ENCODE results near the gene SERPIND1. TPM values are rescaled to one million over a fixed set of nuclear protein-coding genes. Genes with fewer than 3 reads are reported as not detected.
"Not testable (repeated sequence)": the region's sequence is repeated elsewhere in the genome, so short reads cannot be mapped to it uniquely, and the experiment has no call there.

SERPIND1 gene
- total RNA-seq, 4 donors from 2014 or later: 0.22 TPM; not detected in 3

DNA sequence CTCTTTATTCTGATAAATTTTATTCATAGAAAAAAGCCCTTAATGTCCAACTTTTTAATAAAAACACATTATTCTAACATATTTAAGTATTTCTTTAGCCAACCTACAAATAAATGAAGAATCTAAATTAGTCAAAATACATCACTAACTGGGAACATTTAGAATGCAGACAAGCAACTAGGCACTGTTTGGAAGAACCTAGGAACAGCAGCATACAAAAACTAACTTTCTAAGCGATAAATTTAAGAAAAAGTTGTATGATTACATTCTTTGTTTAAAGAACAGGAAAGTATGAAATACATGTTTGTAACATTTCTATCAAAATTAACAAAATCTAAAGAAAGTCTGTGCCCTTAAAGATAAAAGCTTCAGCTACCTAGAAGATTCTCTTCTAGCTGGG is 49.4 kb downstream of the SERPIND1 start:
- TF ChIP-seq, protein P1, sequence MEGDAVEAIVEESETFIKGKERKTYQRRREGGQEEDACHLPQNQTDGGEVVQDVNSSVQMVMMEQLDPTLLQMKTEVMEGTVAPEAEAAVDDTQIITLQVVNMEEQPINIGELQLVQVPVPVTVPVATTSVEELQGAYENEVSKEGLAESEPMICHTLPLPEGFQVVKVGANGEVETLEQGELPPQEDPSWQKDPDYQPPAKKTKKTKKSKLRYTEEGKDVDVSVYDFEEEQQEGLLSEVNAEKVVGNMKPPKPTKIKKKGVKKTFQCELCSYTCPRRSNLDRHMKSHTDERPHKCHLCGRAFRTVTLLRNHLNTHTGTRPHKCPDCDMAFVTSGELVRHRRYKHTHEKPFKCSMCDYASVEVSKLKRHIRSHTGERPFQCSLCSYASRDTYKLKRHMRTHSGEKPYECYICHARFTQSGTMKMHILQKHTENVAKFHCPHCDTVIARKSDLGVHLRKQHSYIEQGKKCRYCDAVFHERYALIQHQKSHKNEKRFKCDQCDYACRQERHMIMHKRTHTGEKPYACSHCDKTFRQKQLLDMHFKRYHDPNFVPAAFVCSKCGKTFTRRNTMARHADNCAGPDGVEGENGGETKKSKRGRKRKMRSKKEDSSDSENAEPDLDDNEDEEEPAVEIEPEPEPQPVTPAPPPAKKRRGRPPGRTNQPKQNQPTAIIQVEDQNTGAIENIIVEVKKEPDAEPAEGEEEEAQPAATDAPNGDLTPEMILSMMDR (IDR thresholded peaks at IDR 0.05 in 4 of 5, conservative IDR thresholded peaks at IDR 0.05 in 1 of 5): no peak
- TF ChIP-seq POLR2A (IDR thresholded peaks at IDR 0.05): no peak
- DNase-seq: no peak
- Histone ChIP-seq H3K27ac (no peak overlapping the region), H3K4me3 (no peak overlapping the region), H3K9me3 (no peaks in the 10 kb centered on the region), H3K27me3 (no peaks in the 10 kb centered on the region), H3K4me1 (no peaks in the 10 kb centered on the region), H3K36me3 (peaks cover 0 to 31% of the 10 kb centered on the region in 2 donors)
- intact Hi-C loops (cut with DNase I; ENCODE audit: low total_unique reads): no loop called here
- in situ Hi-C loops (cut with MboI; ENCODE audit: low sequenced_read_pairs in 4 of 4): no loop called here
- ATAC-seq: no peak

GRCh38 chr22:20825216-20825615 is 51.3 kb downstream of the SERPIND1 start:
- H3K36me3 ChIP-seq: peaks cover 0 to 19% of the 10 kb centered on the region in 2 donors
- H3K27ac ChIP-seq; H3K9me3 ChIP-seq; in situ Hi-C loops (cut with MboI; ENCODE audit: low sequenced_read_pairs in 4 of 4); H3K4me3 ChIP-seq; H3K4me1 ChIP-seq; intact Hi-C loops (cut with DNase I; ENCODE audit: low total_unique reads); ATAC-seq; DNase-seq; H3K27me3 ChIP-seq: not testable (repeated sequence)

GRCh38 chr22:20825624-20826023 is 51.7 kb downstream of the SERPIND1 start:
- H3K9me3 ChIP-seq: no peaks in the 10 kb centered on the region
- in situ Hi-C loops (cut with MboI; ENCODE audit: low sequenced_read_pairs in 4 of 4): no loop called here
- H3K27me3 ChIP-seq: no peaks in the 10 kb centered on the region
- no peak overlapping the region for H3K4me3 ChIP-seq
- no peaks in the 10 kb centered on the region for H3K4me1 ChIP-seq
- intact Hi-C loops (cut with DNase I; ENCODE audit: low total_unique reads): no loop called here
- no peak for ATAC-seq
- no peak for TF ChIP-seq POLR2A (IDR thresholded peaks at IDR 0.05)
- TF ChIP-seq, protein P1 (IDR thresholded peaks at IDR 0.05 in 4 of 5, conservative IDR thresholded peaks at IDR 0.05 in 1 of 5): no peak
- DNase-seq: no peak
- no peak overlapping the region for H3K27ac ChIP-seq
- H3K36me3 ChIP-seq: peaks cover 0 to 21% of the 10 kb centered on the region in 2 donors

DNA sequence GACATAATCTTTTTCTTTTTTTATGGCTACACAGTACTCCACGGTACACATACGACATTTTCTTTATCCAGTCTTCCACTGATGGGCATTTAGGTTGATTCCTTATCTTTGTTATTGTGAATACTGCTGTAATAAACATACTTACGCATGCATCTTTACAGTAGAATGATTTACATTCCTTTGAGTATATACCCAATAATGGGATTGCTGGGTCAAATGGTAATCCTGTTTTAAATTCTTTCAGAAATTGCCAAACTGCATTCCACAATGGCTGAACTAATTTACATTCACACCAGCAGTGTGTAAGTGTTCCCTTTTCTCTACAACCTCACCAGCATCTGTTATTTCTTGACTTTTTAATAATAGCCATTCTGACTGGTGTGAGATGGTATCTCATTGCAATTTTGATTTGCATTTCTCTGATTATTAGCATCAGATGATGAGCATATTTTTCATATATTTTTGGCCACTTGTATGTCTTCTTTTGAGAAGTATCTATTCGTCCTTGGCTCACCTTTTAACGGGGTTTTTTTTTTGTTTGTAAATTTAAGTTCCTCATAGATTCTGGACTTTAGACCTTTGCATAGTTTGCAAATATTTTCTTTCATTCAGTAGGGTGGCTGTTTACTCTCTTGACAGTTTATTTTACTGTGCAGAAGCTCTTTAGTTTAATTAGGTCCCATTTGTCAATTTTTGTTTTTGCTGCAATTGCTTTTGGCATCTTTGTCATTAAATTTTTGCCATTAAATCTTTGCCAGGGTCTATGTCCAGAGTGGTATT is 52.6 kb downstream of the SERPIND1 start:
- H3K9me3 ChIP-seq; H3K4me1 ChIP-seq; H3K27me3 ChIP-seq; intact Hi-C loops (cut with DNase I; ENCODE audit: low total_unique reads); ATAC-seq; in situ Hi-C loops (cut with MboI; ENCODE audit: low sequenced_read_pairs in 4 of 4); H3K4me3 ChIP-seq; H3K27ac ChIP-seq; DNase-seq: not testable (repeated sequence)
- H3K36me3 ChIP-seq: peaks cover 0 to 29% of the 10 kb centered on the region in 2 donors

- Histone ChIP-seq H3K4me3 (no peak overlapping the region), H3K27me3 (no peaks in the 10 kb centered on the region), H3K4me1 (no peaks in the 10 kb centered on the region), H3K36me3 (peaks cover 0 to 42% of the 10 kb centered on the region in 2 donors), H3K9me3 (no peaks in the 10 kb centered on the region), H3K27ac (no peak overlapping the region)
- no peak for DNase-seq
- no peak for ATAC-seq
- in situ Hi-C loops (cut with MboI; ENCODE audit: low sequenced_read_pairs in 4 of 4) (no loop called here), intact Hi-C loops (cut with DNase I; ENCODE audit: low total_unique reads) (no loop called here)
- TF ChIP-seq, protein P1 (IDR thresholded peaks at IDR 0.05 in 4 of 5, conservative IDR thresholded peaks at IDR 0.05 in 1 of 5): no peak
- TF ChIP-seq POLR2A (IDR thresholded peaks at IDR 0.05): no peak
Observed at GRCh38 chr22:20829491-20830134, 55.7 kb downstream of the SERPIND1 start.
